HEK293 (cell line): Measurements from ENCODE around the gene HPRT1.

Experiments used
- CTCF ChIA-PET: fragments of 350-600 bp; formaldehyde crosslinking; extraction: SDS; loops from one replicate; lab custom pipeline; 2021; ENCODE audit warnings: antibody characterized with exemption; lab: Yijun Ruan, JAX
- POLR2A ChIA-PET: fragments of 300-600 bp; formaldehyde crosslinking; extraction: SDS; loops from one replicate; lab custom pipeline; 2020; ENCODE audit warnings: antibody characterized with exemption, inconsistent platforms; lab: Yijun Ruan, JAX
- H3K27ac ChIP-seq: fragments of 200-500 bp; sonication (Bioruptor generic); 2 replicates; pipeline ENCODE4 v1.5.1; 2014; ENCODE audit warnings: low read depth, low read length, control low read depth, inconsistent platforms; ENCODE audit errors: extremely low read depth
- H3K36me3 ChIP-seq, 2 experiments: fragments of 200-500 bp in 1 of 2; sonication (Bioruptor generic) in 1 of 2; 1 replicate in 1 of 2; 2 replicates in 1 of 2; pipeline ENCODE4 v1.5.1; 2014 to 2017; ENCODE audit warnings: inconsistent platforms in 2 of 2, low read length in 2 of 2; ENCODE audit not compliant: control insufficient read depth in 2 of 2, insufficient read depth in 1 of 2
- H3K4me1 ChIP-seq: fragments of 200-500 bp; sonication (Bioruptor generic); 2 replicates; pipeline ENCODE4 v1.5.1; 2014; ENCODE audit warnings: mild to moderate bottlenecking, low read length, inconsistent platforms; ENCODE audit not compliant: control insufficient read depth, insufficient read depth
- H3K4me3 ChIP-seq: 2 replicates; pipeline ENCODE4 v1.5.1; 2011; ENCODE audit warnings: low read depth, mild to moderate bottlenecking, control low read depth, low read length, moderate library complexity
- H3K9me3 ChIP-seq: fragments of 200-500 bp; sonication (Bioruptor generic); 2 replicates; pipeline ENCODE4 v1.5.1; 2014; ENCODE audit warnings: low read depth, low read length, inconsistent platforms; ENCODE audit not compliant: control insufficient read depth, insufficient read depth
- BCL11A ChIP-seq: fragments of 450-650 bp; formaldehyde crosslinking; IDR thresholded peaks from 2 replicates; pipeline ENCODE4 v1.5.1; 2016; ENCODE audit warnings: low read depth, missing biosample characterization, missing genetic modification characterization
- KLF9 ChIP-seq: fragments of 450-650 bp; formaldehyde crosslinking; IDR thresholded peaks from 2 replicates; pipeline ENCODE4 v1.5.1; 2016; ENCODE audit warnings: missing biosample characterization, missing genetic modification characterization, low read depth
- MEIS1 ChIP-seq: sonication (generic); formaldehyde crosslinking; IDR thresholded peaks from 2 replicates; pipeline ENCODE4 v1.8.1; 2022; ENCODE audit warnings: missing genetic modification reagents, mild to moderate bottlenecking, borderline replicate concordance
- PRDM2 ChIP-seq: fragments of 450-650 bp; formaldehyde crosslinking; IDR thresholded peaks from 2 replicates; pipeline ENCODE4 v1.5.1; 2016; ENCODE audit warnings: missing biosample characterization, missing genetic modification characterization, borderline replicate concordance
- ZNF121 ChIP-seq: fragments of 450-650 bp; formaldehyde crosslinking; IDR thresholded peaks from 2 replicates; pipeline ENCODE4 v1.5.1; 2016; ENCODE audit warnings: missing biosample characterization, missing genetic modification characterization
- ZNF214 ChIP-seq: fragments of 450-650 bp; formaldehyde crosslinking; IDR thresholded peaks from 2 replicates; pipeline ENCODE4 v1.5.1; 2017; ENCODE audit warnings: missing biosample characterization, mild to moderate bottlenecking, missing genetic modification characterization, borderline replicate concordance
- ZNF221 ChIP-seq: fragments of 450-650 bp; formaldehyde crosslinking; IDR thresholded peaks from 2 replicates; pipeline ENCODE4 v1.5.1; 2017; ENCODE audit warnings: missing biosample characterization, missing genetic modification characterization, borderline replicate concordance
- ZNF580 ChIP-seq: fragments of 450-650 bp; formaldehyde crosslinking; IDR thresholded peaks from 2 replicates; pipeline ENCODE4 v1.5.1; 2016; ENCODE audit warnings: missing biosample characterization, missing genetic modification characterization
- ZNF626 ChIP-seq: fragments of 450-650 bp; sonication (Bioruptor Pico); formaldehyde crosslinking; IDR thresholded peaks from 2 replicates; pipeline ENCODE4 v1.5.1; 2018; ENCODE audit warnings: missing biosample characterization, missing genetic modification characterization, inconsistent platforms
- ZNF639 ChIP-seq: fragments of 450-650 bp; formaldehyde crosslinking; IDR thresholded peaks from 2 replicates; pipeline ENCODE4 v1.5.1; 2016; ENCODE audit warnings: missing biosample characterization, missing genetic modification characterization
- ZNF654 ChIP-seq: fragments of 450-650 bp; formaldehyde crosslinking; IDR thresholded peaks from 2 replicates; pipeline ENCODE4 v1.5.1; 2016; ENCODE audit warnings: low read depth, missing biosample characterization, missing genetic modification characterization

Gene HPRT1

GRCh38 chrX:134419784-134420183 is 40.2 kb upstream of the HPRT1 start:
- no peaks in the 10 kb centered on the region for H3K4me1 ChIP-seq
- POLR2A ChIA-PET, result interaction anchor here (0.8 kb wide), 1 partner anchor 40 kb away, joined by 3 read pairs; the partner anchor contains the start of gene HPRT1
- TF ChIP-seq ZNF639 (tag by site-specific recombination) (no peak), ZNF121 (tag by site-specific recombination) (peak; percentile 86), ZNF580 (no peak), KLF9 (no peak), PRDM2 (tag by site-specific recombination) (no peak), ZNF221 (tag by site-specific recombination) (no peak), MEIS1 (CRISPR knock-in tag) (no peak)
- CTCF ChIA-PET, result no interaction called here
- H3K9me3 ChIP-seq, result no peaks in the 10 kb centered on the region
- no peak overlapping the region for H3K4me3 ChIP-seq
- no peak overlapping the region for H3K27ac ChIP-seq
- peaks cover 31 to 37% of the 10 kb centered on the region in 2 experiments for H3K36me3 ChIP-seq

GRCh38 chrX:134423606-134424005 is 36.4 kb upstream of the HPRT1 start:
- no peak overlapping the region for H3K27ac ChIP-seq
- H3K36me3 ChIP-seq, result peaks cover 14 to 27% of the 10 kb centered on the region in 2 experiments
- no peak overlapping the region for H3K4me3 ChIP-seq
- CTCF ChIA-PET, result interaction anchor here (0.7 to 1.7 kb wide), 6 partner anchors 9 to 575 kb away, joined by 3 to 10 read pairs (median 4); no protein-coding TSS in a partner anchor
- POLR2A ChIA-PET, result no interaction called here
- TF ChIP-seq ZNF626 (tag by site-specific recombination), result no peak
- peak; percentile 56 for TF ChIP-seq ZNF654 (tag by site-specific recombination)
- TF ChIP-seq BCL11A, result no peak
- H3K9me3 ChIP-seq, result no peaks in the 10 kb centered on the region
- H3K4me1 ChIP-seq, result no peaks in the 10 kb centered on the region

- no peak for TF ChIP-seq ZNF214 (tag by site-specific recombination)
Observed at GRCh38 chrX:134426281-134426680, 33.7 kb upstream of the HPRT1 start.

More at GRCh38 chrX:134426281-134426680, 33.7 kb upstream of the HPRT1 start:
- Histone ChIP-seq H3K9me3 (no peaks in the 10 kb centered on the region), H3K36me3 (peaks cover 7 to 33% of the 10 kb centered on the region in 2 experiments), H3K4me3 (no peak overlapping the region), H3K27ac (no peak overlapping the region), H3K4me1 (no peaks in the 10 kb centered on the region)
- ChIA-PET CTCF (interaction anchor here (0.6 to 1.7 kb wide), 6 partner anchors 13 to 634 kb away, joined by 3 read pairs; no protein-coding TSS in a partner anchor), POLR2A (no interaction called here)
